MM.1S (cell line): ENCODE data around the gene CAMK2A.

Experiments
- CTCF ChIP-seq: fragments of 300-600 bp; sonication (generic); IDR thresholded peaks from 2 replicates; pipeline ENCODE4 v1.5.1; 2016; ENCODE audit warnings: antibody characterized with exemption, low read length, mixed read lengths
- EZH2 ChIP-seq: fragments of 300-600 bp; sonication (generic); optimal IDR thresholded peaks from 2 replicates; pipeline ENCODE3; 2017; ENCODE audit warnings: low read depth, mild to moderate bottlenecking, antibody characterized with exemption, low read length, mixed read lengths
- EZH2phosphoT487 ChIP-seq: fragments of 300-600 bp; sonication (generic); IDR thresholded peaks from 2 replicates; pipeline ENCODE4 v1.6.1; 2018; ENCODE audit warnings: antibody characterized with exemption, low read length

- TF ChIP-seq EZH2, result no peak
- TF ChIP-seq CTCF, result no peak
- no peak for TF ChIP-seq EZH2phosphoT487
Measured at GRCh38 chr5:150313501-150313900, 23.9 kb upstream of the CAMK2A start.
